HG02759 (cell line): Measurements from ENCODE around the gene GTSE1.

Experiments
- ATAC-seq: cut with Tn5 transposase; IDR thresholded peaks from one replicate; pipeline ENCODE4 v1.9.1; 2021; ENCODE audit warnings: mild to moderate bottlenecking, moderate library complexity; ENCODE audit not compliant: unreplicated experiment

The GTSE1 gene

GRCh38 chr22:46362934-46363515 is 66.4 kb downstream of the GTSE1 start:
- ATAC-seq = no peak

GRCh38 chr22:46363611-46364321 is 67.1 kb downstream of the GTSE1 start:
- no peak for ATAC-seq

GRCh38 chr22:46364341-46365165 is 67.9 kb downstream of the GTSE1 start:
- no peak for ATAC-seq

- no peak for ATAC-seq
Observed at GRCh38 chr22:46365166-46365624, 68.5 kb downstream of the GTSE1 start.

- no peak for ATAC-seq
Observed at GRCh38 chr22:46366327-46366731, 69.7 kb downstream of the GTSE1 start.

GRCh38 chr22:46366801-46367706 is 70.4 kb downstream of the GTSE1 start:
- ATAC-seq = no peak

- ATAC-seq = no peak
Observed at GRCh38 chr22:46367707-46368191, 71.1 kb downstream of the GTSE1 start.

GRCh38 chr22:46368422-46368821 is 71.8 kb downstream of the GTSE1 start:
- no peak for ATAC-seq

- no peak for ATAC-seq
Observed at GRCh38 chr22:46368871-46369715, 72.4 kb downstream of the GTSE1 start.

GRCh38 chr22:46369716-46370583 is 73.3 kb downstream of the GTSE1 start:
- ATAC-seq = no peak

- ATAC-seq = no peak
Observed at GRCh38 chr22:46370584-46371291, 74.1 kb downstream of the GTSE1 start.

- no peak for ATAC-seq
Observed at GRCh38 chr22:46371623-46372226, 75.1 kb downstream of the GTSE1 start.

- ATAC-seq = no peak
Observed at GRCh38 chr22:46372686-46373085, 76.0 kb downstream of the GTSE1 start.

- no peak for ATAC-seq
Observed at GRCh38 chr22:46373159-46373558, 76.5 kb downstream of the GTSE1 start.

- ATAC-seq = no peak
Observed at GRCh38 chr22:46373921-46374662, 77.4 kb downstream of the GTSE1 start.

GRCh38 chr22:46374663-46375474 is 78.2 kb downstream of the GTSE1 start:
- ATAC-seq = no peak
